HG03460 (cell line): Measurements from ENCODE around the gene EML5.
A peak's percentile ranks its signal among the peaks of the same experiment; 100 is the strongest.

Source experiments
- ATAC-seq: cut with Tn5 transposase; IDR thresholded peaks from one replicate; pipeline ENCODE4 v1.9.1; 2021; ENCODE audit not compliant: unreplicated experiment

The EML5 gene

GRCh38 chr14:88565427-88565826 is 227.3 kb downstream of the EML5 start:
- ATAC-seq, result no peak

- no peak for ATAC-seq
Observed at GRCh38 chr14:88563845-88564244, 228.9 kb downstream of the EML5 start.

GRCh38 chr14:88562831-88563686 is 229.7 kb downstream of the EML5 start, which contains the start of gene ZC3H14:
Gene ZC3H14, plus strand, starts transcription at chr14:88563037. Its CDS starts 97 bp downstream, at chr14:88563134.
- ATAC-seq, result peak; percentile 92

- ATAC-seq, result no peak
Observed at GRCh38 chr14:88562532-88562830, 230.3 kb downstream of the EML5 start.
